Measurements from ENCODE around the gene CENPN.

DNA sequence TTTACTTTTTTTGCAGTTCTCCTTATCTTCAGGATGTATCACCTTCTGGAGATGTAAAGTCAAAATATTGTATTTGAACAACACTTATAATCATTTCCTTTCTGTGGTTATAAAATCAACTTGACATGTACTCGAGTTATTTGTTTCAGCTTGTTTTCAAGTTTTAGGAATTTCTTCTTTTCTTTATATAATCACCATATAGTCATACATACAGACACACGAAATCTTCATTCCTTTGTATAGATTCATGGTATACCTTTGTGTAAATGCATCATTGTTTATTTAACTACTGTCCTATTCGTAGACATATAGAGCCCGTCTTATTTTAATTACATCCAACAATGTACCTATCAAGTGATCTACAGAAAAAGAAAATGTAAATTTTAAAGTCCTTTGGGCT lies 40.4 kb upstream of the CENPN start:
- TF ChIP-seq POLR2A (IDR thresholded peaks at IDR 0.05; ENCODE audit: low read length): no peak
- TF ChIP-seq GATA1 (IDR thresholded peaks at IDR 0.05; ENCODE audit: low read depth, low read length): no peak
